ENCODE results near the gene RND3.

DNA sequence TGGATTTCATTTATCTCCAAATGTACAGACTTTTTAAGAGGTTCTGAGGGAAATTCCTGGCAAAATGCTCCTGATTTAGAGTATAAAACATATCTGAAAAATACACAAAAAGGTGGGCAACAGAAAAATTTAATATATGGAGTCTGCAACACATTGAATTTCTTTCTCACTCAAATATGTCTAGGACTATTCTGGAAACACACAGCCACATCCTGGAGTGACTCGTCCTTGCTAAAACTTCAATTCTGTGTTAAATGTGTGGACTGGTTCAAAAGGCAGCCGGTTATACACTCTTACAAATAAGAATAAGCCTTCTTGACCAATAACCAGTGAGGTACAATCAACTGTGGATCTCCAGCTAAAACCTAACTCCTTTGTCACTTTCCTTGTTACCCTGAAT, 44.1 kb upstream of the RND3 start:
- TF ChIP-seq POLR2A (IDR thresholded peaks at IDR 0.05; ENCODE audit: low read length), result no peak
- TF ChIP-seq GATA1 (IDR thresholded peaks at IDR 0.05; ENCODE audit: low read depth, low read length), result no peak
